Measurements from ENCODE around the gene TMEM123.

The TMEM123 gene

GRCh38 chr11:102357116-102357515 lies 95.4 kb downstream of the TMEM123 start:
- DNase-seq = no peak

DNA sequence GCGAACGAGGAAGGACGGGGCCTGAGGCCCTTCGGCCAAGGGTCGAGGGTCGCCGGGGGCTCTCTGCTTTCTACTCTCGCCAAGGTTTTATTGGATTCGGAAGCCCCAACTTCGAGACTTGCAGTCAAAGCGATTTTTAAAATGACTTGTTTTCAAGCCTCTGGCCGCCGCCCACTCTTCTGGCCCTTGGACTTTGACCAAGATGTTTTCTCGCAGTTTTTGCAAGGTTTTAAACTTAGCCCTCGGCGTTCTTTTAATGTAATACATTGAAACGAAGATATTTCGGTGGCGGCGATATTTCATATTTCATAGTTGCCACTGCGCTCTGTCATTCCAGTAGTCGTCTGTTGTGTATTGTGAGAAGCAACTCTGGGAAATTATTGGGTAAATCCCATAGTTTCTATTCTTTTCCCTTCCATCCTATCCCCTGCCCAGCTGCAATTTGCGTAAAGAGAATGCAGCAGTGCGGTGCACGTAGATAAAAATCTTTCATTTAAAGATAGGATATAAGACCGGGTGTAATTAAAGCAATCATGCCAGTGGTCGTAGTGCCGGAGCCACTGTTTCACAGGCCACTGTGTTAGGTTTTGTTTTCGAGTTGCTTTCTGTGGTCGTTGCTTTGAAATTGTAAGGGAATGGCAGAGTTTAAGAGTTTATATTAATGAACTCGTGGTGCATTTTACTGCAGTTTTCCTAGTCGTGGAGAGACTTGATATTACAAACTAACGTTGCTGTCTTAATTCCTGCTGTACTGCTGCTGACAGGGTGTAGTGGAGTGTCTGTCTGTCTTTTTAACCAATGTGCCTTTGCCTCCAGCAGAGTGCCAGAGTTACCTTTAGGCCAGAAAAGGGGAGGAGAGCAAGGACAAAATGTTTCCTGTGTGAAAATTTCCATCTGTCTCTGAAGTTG lies 104.8 kb downstream of the TMEM123 start:
- DNase-seq = peak; percentile 16

- peak; percentile 69 for DNase-seq
Observed at GRCh38 chr11:102346748-102347461, 105.7 kb downstream of the TMEM123 start, which contains the start of gene BIRC2. BIRC2 (plus strand) TSS chr11:102347214; CDS start chr11:102349855, 2,641 bp downstream.

- no peak for DNase-seq
Observed at GRCh38 chr11:102346456-102346747, 106.2 kb downstream of the TMEM123 start.

Data from DMS79 (cell line).